A673 (cell line): ENCODE results near the gene KCTD8.

Experiments
- EZH2 ChIP-seq: fragments of 200-600 bp; sonication (generic); IDR thresholded peaks from 2 replicates; pipeline ENCODE4 v1.6.1; 2017; ENCODE audit warnings: borderline replicate concordance, low read depth, mild to moderate bottlenecking, mixed read lengths, antibody characterized with exemption, low read length; ENCODE audit not compliant: poor library complexity, severe bottlenecking
- TF ChIP-seq, protein P1 (sequence below): fragments of 300-800, 200-600 bp; sonication (generic); conservative IDR thresholded peaks from 2 replicates; pipeline ENCODE4 v1.5.1; 2017; ENCODE audit warnings: low read depth, mild to moderate bottlenecking, antibody characterized with exemption, low read length, moderate library complexity, mixed read lengths

DNA sequence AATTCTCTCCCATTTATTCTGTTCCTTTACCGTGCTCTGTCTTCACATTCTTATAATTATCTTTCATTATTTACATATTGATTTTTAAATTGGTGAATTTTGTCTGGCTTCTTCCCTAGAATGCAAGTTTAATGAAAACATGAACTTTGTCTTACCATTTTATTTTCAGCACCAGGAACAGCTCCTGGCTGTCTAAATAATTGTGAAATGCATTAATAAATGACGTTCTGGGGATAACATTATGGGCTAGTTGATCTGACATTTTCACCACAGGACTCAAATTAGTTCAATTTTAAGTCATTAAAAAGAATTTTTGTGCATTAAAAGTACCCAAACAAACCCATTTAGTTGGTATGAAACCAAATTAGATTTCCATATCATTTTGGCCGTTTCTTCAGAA is 97.5 kb downstream of the KCTD8 start:
- TF ChIP-seq, protein P1, sequence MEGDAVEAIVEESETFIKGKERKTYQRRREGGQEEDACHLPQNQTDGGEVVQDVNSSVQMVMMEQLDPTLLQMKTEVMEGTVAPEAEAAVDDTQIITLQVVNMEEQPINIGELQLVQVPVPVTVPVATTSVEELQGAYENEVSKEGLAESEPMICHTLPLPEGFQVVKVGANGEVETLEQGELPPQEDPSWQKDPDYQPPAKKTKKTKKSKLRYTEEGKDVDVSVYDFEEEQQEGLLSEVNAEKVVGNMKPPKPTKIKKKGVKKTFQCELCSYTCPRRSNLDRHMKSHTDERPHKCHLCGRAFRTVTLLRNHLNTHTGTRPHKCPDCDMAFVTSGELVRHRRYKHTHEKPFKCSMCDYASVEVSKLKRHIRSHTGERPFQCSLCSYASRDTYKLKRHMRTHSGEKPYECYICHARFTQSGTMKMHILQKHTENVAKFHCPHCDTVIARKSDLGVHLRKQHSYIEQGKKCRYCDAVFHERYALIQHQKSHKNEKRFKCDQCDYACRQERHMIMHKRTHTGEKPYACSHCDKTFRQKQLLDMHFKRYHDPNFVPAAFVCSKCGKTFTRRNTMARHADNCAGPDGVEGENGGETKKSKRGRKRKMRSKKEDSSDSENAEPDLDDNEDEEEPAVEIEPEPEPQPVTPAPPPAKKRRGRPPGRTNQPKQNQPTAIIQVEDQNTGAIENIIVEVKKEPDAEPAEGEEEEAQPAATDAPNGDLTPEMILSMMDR, result no peak
- no peak for TF ChIP-seq EZH2
